Measurements from ENCODE around the gene NGEF.
"Not testable (repeated sequence)": the region's sequence is repeated elsewhere in the genome, so short reads cannot be mapped to it uniquely, and the experiment has no call there.

The NGEF gene

GRCh38 chr2:232927032-232927792, 85.8 kb downstream of the NGEF start:
- no peak for DNase-seq (ENCODE audit: low read depth)

GRCh38 chr2:232926431-232926939, 86.6 kb downstream of the NGEF start:
- no peak for DNase-seq (ENCODE audit: low read depth)

GRCh38 chr2:232925821-232926156, 87.3 kb downstream of the NGEF start:
- no peak for DNase-seq (ENCODE audit: low read depth)

GRCh38 chr2:232925153-232925820, 87.8 kb downstream of the NGEF start:
- DNase-seq (ENCODE audit: low read depth) = no peak

GRCh38 chr2:232924433-232924832, 88.6 kb downstream of the NGEF start:
- DNase-seq (ENCODE audit: low read depth) = no peak

- DNase-seq (ENCODE audit: low read depth) = no peak
Observed at GRCh38 chr2:232920760-232921159, 92.3 kb downstream of the NGEF start.

GRCh38 chr2:232920055-232920454, 93.0 kb downstream of the NGEF start:
- DNase-seq (ENCODE audit: low read depth) = no peak

- DNase-seq (ENCODE audit: low read depth) = no peak
Observed at GRCh38 chr2:232919141-232919540, 93.9 kb downstream of the NGEF start.

- DNase-seq (ENCODE audit: low read depth) = no peak
Observed at GRCh38 chr2:232913903-232914302, 99.2 kb downstream of the NGEF start.

GRCh38 chr2:232911712-232912277, 101.3 kb downstream of the NGEF start:
- no peak for DNase-seq (ENCODE audit: low read depth)

- no peak for DNase-seq (ENCODE audit: low read depth)
Observed at GRCh38 chr2:232910376-232910775, 102.7 kb downstream of the NGEF start.

GRCh38 chr2:232908695-232909094, 104.4 kb downstream of the NGEF start:
- no peak for DNase-seq (ENCODE audit: low read depth)

- DNase-seq (ENCODE audit: low read depth) = not testable (repeated sequence)
Observed at GRCh38 chr2:232907718-232908085, 105.4 kb downstream of the NGEF start.

GRCh38 chr2:232906867-232907717, 106.0 kb downstream of the NGEF start:
- DNase-seq (ENCODE audit: low read depth) = not testable (repeated sequence)

- no peak for DNase-seq (ENCODE audit: low read depth)
Observed at GRCh38 chr2:232903989-232904388, 109.1 kb downstream of the NGEF start.

GRCh38 chr2:232901736-232902578, 111.1 kb downstream of the NGEF start:
- DNase-seq (ENCODE audit: low read depth) = no peak

- no peak for DNase-seq (ENCODE audit: low read depth)
Observed at GRCh38 chr2:232900811-232901735, 112.0 kb downstream of the NGEF start.

GRCh38 chr2:232898592-232899543, 114.2 kb downstream of the NGEF start:
- DNase-seq (ENCODE audit: low read depth) = no peak
